Measurements from ENCODE around the gene MTR. TPM values are rescaled to one million over a fixed set of nuclear protein-coding genes. Genes with fewer than 3 reads are reported as not detected.

Gene MTR
- total RNA-seq, 1 experiment from 2014 or later, result 54.6 TPM

DNA sequence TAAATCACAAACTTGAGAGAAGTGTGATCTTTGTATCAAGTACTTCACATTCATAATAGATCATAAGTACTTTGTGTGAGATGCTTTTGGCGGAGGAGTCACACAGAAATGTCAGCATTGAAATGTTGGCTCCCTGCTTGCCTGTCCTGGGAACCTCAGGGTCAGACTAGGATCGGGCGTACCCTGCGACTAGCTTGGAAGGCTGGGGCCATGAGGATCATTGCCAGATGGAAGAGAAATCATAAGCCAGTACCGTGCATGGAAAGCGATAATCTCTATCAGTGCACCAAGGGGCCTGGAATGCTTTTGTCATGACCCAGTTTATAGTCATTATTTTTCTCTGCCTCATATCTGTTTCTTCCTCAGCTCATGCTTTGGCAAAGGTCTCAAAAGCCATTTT is 35.5 kb downstream of the MTR start:
- no TSS peak for BruUV-seq (replicated peaks)
- CTCF ChIA-PET, result interaction anchor here (0.6 kb wide), 2 partner anchors 12 to 232 kb away, joined by 3 read pairs; no protein-coding TSS in a partner anchor
- peaks cover 94% of the 10 kb centered on the region for H3K36me3 Mint-ChIP-seq (ENCODE audit: insufficient read depth, unreplicated experiment)

DNA sequence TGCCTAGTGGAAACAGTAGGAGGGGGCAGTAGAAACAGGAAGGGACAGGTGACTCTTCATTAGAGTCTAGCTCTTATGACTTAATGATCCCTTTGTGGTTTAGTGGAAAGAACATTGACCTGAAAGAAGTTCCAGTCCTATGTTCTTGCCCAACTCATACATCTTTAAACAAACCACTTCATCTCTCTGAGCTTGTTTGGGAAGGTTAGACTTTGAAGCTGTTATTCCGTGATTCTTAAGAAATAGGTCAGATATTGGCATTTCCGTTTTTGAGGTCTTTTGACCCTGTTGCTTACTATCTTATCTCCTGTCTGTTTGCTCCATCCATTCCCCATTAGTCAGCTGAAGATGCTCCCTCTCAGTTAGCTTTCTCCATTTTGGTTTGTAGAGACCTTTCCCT is 38.5 kb downstream of the MTR start:
- CTCF ChIA-PET, result interaction anchor here (0.5 to 1.2 kb wide), 7 partner anchors 29 to 1740 kb away, joined by 3 to 4 read pairs (median 3); partner anchors contain the start of gene HEATR1
- POLR2A ChIA-PET, result no interaction called here
- no TSS peak for BruUV-seq (replicated peaks)
- Mint-ChIP-seq H3K27ac (ENCODE audit: low read depth, unreplicated experiment) (no peak overlapping the region), H3K9me3 (ENCODE audit: unreplicated experiment) (no peaks in the 10 kb centered on the region), H3K4me1 (ENCODE audit: insufficient read depth, unreplicated experiment) (no peaks in the 10 kb centered on the region), H3K36me3 (ENCODE audit: insufficient read depth, unreplicated experiment) (peaks cover 94% of the 10 kb centered on the region), H3K4me3 (ENCODE audit: unreplicated experiment) (no peak overlapping the region), H3K27me3 (ENCODE audit: insufficient read depth, unreplicated experiment) (no peaks in the 10 kb centered on the region)
- TF ChIP-seq, protein P1, sequence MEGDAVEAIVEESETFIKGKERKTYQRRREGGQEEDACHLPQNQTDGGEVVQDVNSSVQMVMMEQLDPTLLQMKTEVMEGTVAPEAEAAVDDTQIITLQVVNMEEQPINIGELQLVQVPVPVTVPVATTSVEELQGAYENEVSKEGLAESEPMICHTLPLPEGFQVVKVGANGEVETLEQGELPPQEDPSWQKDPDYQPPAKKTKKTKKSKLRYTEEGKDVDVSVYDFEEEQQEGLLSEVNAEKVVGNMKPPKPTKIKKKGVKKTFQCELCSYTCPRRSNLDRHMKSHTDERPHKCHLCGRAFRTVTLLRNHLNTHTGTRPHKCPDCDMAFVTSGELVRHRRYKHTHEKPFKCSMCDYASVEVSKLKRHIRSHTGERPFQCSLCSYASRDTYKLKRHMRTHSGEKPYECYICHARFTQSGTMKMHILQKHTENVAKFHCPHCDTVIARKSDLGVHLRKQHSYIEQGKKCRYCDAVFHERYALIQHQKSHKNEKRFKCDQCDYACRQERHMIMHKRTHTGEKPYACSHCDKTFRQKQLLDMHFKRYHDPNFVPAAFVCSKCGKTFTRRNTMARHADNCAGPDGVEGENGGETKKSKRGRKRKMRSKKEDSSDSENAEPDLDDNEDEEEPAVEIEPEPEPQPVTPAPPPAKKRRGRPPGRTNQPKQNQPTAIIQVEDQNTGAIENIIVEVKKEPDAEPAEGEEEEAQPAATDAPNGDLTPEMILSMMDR (IDR thresholded peaks at IDR 0.05; ENCODE audit: unreplicated experiment), result no peak
- DNase-seq (ENCODE audit: unreplicated experiment), result no peak
- intact Hi-C loops (cut with micrococcal nuclease), result no loop called here

More for the DNA sequence above, 35.5 kb downstream of the MTR start:
- H3K27ac Mint-ChIP-seq (ENCODE audit: low read depth, unreplicated experiment), result no peak overlapping the region
- TF ChIP-seq, protein P1 (IDR thresholded peaks at IDR 0.05; ENCODE audit: unreplicated experiment), result no peak
- POLR2A ChIA-PET, result no interaction called here
- no peaks in the 10 kb centered on the region for H3K9me3 Mint-ChIP-seq (ENCODE audit: unreplicated experiment)
- H3K27me3 Mint-ChIP-seq (ENCODE audit: insufficient read depth, unreplicated experiment), result no peaks in the 10 kb centered on the region
- no peak for DNase-seq (ENCODE audit: unreplicated experiment)
- H3K4me1 Mint-ChIP-seq (ENCODE audit: insufficient read depth, unreplicated experiment), result no peaks in the 10 kb centered on the region
- H3K4me3 Mint-ChIP-seq (ENCODE audit: unreplicated experiment), result no peak overlapping the region
- intact Hi-C loops (cut with micrococcal nuclease), result no loop called here

- ChIA-PET POLR2A (no interaction called here), CTCF (interaction anchor here (0.6 kb wide), 1 partner anchor 25 kb away, joined by 5 read pairs; no protein-coding TSS in a partner anchor)
- no peaks in the 10 kb centered on the region for H3K9me3 Mint-ChIP-seq (ENCODE audit: unreplicated experiment)
- TF ChIP-seq, protein P1 (IDR thresholded peaks at IDR 0.05; ENCODE audit: unreplicated experiment), result no peak
- intact Hi-C loops (cut with micrococcal nuclease), result no loop called here
- no peaks in the 10 kb centered on the region for H3K27me3 Mint-ChIP-seq (ENCODE audit: insufficient read depth, unreplicated experiment)
- no peak overlapping the region for H3K27ac Mint-ChIP-seq (ENCODE audit: low read depth, unreplicated experiment)
- no peak for DNase-seq (ENCODE audit: unreplicated experiment)
- H3K36me3 Mint-ChIP-seq (ENCODE audit: insufficient read depth, unreplicated experiment), result peaks cover 92% of the 10 kb centered on the region
- no TSS peak for BruUV-seq (replicated peaks)
- no peaks in the 10 kb centered on the region for H3K4me1 Mint-ChIP-seq (ENCODE audit: insufficient read depth, unreplicated experiment)
- no peak overlapping the region for H3K4me3 Mint-ChIP-seq (ENCODE audit: unreplicated experiment)
Observed at GRCh38 chr1:236834876-236835275, 39.8 kb downstream of the MTR start.

DNA sequence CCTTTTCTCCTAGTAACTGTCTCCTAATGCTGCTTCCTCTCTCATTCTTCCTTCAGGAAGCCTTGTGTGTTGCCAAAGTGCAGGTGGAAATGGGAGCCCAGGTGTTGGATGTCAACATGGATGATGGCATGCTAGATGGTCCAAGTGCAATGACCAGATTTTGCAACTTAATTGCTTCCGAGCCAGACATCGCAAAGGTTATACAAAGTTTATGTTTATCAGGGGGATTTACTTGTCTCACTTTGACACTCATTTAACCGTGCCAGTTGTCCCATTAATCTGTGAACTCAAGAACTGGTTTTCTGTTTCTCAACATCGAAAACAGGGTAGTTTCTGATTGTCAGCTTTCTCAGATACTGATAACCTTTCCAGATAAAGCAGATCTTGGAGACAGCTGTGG is 40.4 kb downstream of the MTR start:
- BruUV-seq (replicated peaks), result no TSS peak
- intact Hi-C loops (cut with micrococcal nuclease), result no loop called here
- H3K4me3 Mint-ChIP-seq (ENCODE audit: unreplicated experiment), result no peak overlapping the region
- no peaks in the 10 kb centered on the region for H3K9me3 Mint-ChIP-seq (ENCODE audit: unreplicated experiment)
- ChIA-PET CTCF (interaction anchor here (0.6 kb wide), 3 partner anchors 24 to 314 kb away, joined by 3 to 5 read pairs (median 3); no protein-coding TSS in a partner anchor), POLR2A (interaction anchor here (0.8 kb wide), 1 partner anchor 15 kb away, joined by 3 read pairs; no protein-coding TSS in a partner anchor)
- DNase-seq (ENCODE audit: unreplicated experiment), result no peak
- TF ChIP-seq, protein P1 (IDR thresholded peaks at IDR 0.05; ENCODE audit: unreplicated experiment), result no peak
- no peaks in the 10 kb centered on the region for H3K27me3 Mint-ChIP-seq (ENCODE audit: insufficient read depth, unreplicated experiment)
- H3K27ac Mint-ChIP-seq (ENCODE audit: low read depth, unreplicated experiment), result no peak overlapping the region
- H3K36me3 Mint-ChIP-seq (ENCODE audit: insufficient read depth, unreplicated experiment), result peaks cover 92% of the 10 kb centered on the region
- H3K4me1 Mint-ChIP-seq (ENCODE audit: insufficient read depth, unreplicated experiment), result no peaks in the 10 kb centered on the region

Data from MCF 10A (cell line).